HG03139 (cell line): ENCODE data around the gene MTG1.

Experiments
- ATAC-seq: cut with Tn5 transposase; IDR thresholded peaks from one replicate; pipeline ENCODE4 v1.9.1; 2021; ENCODE audit not compliant: unreplicated experiment

The MTG1 gene

DNA sequence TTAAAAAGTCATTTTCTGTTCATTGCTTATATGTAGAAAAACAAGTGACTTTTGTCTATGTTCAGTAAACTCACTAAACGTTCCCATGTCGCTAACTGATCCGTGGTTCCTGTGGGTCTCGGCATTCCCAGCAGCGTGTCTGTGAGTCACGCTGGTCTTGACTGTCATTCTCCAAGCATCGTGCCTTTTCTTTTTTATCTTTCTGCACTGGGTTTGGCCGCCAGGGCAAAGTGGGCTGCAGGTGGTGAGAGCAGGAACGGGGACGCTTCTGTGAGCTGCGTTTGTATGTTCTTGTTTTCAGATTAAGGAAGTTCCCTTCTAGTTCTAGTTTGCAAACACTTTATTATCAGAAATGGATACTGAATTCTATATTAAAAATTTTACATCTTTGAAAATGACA is 53.0 kb downstream of the MTG1 start:
- no peak for ATAC-seq

DNA sequence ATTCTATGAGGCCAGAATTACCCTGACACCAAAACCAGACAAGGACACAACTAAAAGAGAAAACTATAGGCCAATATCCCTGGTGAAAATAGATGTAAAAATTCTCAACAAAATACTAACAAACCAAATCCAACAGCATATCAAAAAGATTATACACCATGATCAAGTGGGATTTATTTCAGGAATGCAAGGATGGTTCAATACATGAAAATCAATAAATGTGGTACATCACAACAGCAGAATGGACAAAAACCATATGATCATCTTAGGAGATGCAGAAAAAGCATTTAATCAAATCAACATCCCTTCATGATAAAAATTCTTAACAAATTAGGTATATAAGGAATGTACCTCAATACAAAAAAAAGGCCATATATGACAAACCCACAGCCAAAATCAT is 54.2 kb downstream of the MTG1 start:
- ATAC-seq: no peak

DNA sequence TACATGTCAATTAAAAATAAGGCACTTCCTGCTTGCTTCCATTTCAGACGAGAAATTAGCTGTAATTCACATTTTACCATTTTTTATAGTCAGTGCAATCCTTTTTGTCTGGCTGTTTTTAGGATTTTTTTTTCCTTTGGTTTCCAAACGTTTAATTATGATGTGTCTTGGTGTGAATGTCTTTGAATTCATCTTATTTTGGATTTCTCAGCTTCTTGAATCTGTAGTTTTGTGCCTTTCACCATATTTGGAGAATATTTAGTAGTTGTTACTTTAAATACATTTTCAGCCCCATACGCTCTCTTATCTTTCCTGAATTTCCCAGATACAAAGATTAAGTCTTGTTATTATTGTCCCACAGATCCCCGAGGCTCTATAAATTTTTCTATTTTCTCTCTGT is 57.4 kb downstream of the MTG1 start:
- no peak for ATAC-seq

DNA sequence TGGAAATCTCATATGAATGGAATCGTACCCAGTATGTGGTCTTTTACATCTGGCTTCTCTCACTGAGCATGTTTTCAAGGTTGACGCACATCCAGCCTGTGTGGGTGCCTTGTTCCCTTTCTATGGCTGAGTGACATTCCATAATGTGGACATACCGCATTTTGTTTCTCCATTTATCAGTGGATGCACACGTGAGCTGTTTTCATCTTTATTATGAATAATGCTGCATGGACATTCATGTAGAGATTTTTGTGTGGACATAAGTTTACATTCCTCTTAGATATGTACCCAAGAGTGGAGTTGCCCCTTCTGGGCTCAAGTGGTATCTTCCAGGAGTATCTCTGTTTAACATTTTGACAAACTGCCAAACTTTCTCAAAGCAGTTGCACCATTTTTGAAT is 58.5 kb downstream of the MTG1 start:
- no peak for ATAC-seq

DNA sequence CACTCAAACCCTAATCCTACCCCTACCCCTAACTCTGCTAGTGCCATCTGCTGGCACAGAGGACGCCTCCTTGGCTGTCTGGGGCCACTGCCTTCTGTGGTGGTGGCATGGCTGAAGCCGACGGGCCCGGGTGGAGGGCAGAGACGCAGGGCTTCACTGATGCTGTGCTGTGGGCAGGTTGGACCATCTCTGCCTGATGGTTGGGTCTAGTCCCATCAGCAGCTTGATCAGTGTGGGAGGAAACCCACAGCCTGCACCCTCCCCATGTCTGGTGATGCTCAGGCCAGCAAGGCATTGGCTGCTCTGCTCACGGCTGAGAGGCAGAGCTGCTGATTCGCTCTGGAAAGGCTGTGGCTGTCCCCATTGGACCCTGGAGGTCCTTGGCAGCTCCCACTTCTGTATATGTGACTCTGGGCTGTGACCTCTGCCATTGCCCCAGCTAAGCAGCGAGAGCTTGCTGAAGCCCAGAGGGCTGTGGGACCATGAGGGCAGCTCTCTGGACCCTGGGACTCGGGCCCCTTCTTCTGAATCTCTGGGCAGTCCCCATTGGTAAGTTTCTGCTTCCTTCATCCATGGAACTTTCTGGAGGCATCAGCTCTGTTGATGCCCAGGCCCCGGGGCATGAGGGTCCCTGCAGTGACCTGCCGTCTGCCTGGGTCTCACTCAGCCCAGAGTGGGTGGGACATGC is 59.7 kb downstream of the MTG1 start, which contains the start of gene SCART1:
Gene SCART1 (plus strand): TSS at position 430 of the 688 bp plus-strand sequence. CDS start 53 bp downstream, at position 483.
- ATAC-seq: no peak

DNA sequence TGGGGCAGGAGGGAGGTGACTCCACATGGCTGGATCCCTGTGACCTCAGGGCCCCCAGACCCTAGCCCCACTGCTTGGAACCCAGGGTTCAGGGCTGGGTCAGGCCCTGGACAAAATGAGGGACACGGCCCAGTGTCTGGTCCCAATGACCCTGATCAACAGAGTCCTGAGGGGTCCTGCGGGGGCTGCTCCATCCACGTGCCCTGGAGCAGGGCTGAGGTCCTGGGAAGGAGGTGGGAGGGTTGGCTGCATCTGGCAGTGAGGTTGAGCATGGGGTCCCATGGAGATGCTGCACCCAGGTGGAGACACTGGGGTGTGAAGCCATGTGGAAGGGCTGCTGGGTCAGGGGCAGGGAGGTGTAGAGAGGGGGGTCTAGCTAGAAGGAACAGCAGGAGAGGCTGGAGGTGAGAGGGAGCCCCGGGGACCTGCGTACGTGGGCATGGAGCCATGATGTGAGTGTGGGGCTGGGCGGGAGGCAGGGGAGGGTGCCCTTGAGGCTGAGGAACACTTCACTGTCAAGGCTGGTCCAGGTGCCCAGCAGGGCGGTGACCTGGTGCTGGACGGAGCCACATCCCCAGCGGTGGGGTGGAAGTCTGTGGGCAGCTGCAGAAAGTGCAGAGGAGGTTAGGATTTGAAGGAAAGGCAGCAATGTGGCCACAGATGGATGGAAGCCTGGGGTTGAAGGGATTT is 60.4 kb downstream of the MTG1 start:
- no peak for ATAC-seq

DNA sequence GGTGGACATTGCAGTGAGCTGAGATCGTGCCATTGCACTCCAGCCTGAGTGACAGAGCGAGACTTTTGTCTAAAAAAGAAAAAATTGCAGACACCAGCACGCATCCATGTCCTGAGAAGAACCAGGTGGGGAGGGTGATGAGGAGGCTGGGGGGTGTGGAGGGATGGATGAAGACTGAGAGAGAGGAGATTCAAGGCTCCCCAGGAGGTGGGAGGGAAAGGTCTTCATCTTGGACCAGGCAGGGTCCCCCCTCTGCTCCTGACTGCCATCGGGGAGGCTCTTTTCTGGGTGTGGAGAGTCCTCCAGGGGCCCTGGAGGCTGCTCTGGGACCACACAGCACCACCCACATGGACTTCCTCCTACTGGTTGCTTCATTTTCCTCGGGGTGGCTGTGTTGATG is 61.2 kb downstream of the MTG1 start:
- ATAC-seq: no peak

DNA sequence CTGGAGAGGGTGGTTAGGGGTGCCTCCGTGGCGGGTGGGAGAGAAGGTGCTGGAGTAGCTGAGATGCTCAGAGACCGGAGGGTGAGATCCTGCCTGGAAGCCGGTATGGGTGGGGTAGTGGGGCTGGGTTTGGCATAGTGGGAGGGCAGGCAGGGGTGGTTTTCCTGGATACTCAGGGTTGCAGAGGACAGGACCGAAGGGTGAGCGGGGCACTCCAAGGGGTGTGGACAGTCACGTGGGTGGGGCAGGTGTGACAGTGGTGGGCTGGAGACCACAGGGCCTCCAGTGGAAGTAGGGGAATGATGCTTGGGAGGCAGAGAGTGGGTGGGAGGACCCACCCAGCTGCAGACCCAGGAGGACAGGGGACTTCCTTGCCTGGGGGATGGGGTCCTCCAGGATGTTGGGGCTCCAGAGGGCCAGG is 61.7 kb downstream of the MTG1 start:
- ATAC-seq: no peak

DNA sequence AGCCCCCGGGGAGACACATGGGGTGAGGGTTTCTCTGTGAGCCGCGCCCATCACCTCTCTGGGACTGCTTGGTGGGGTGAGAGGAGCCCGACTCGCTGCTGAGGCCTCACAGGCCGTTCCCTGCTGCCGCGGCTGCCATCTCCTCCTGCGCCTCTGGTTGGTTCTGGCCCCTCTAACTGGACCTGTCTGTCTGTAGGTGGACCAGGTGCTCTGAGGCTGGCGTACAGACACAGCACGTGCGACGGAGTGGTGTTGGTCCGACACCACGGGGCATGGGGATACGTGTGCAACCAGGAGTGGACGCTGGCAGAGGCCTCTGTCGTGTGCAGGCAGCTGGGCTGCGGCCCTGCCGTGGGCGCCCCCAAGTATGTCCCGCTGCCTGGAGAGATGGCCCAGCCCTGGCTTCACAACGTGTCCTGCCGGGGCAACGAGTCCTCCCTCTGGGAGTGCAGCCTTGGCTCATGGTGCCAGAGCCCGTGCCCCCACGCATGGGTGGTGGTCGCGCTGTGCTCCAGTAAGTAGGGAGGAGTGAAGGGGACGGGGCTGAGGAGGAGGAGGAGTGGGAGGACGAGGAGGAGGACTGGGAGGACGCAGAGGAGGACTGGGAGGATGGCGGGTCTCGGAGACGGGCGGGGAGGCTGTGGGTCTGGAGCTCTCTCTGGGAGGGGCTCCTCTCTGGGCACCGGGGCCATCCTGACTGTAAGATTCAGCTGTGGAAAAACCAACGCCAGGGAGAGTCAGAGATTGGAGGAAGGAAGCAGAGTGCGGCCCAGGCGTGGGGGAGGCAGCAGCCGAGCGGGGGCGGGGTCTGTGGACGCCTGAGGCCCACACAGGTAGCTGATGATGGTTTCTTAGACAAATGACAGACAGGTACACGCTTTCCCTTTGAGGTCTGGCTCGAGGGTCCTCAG is 62.3 kb downstream of the MTG1 start:
- no peak for ATAC-seq

DNA sequence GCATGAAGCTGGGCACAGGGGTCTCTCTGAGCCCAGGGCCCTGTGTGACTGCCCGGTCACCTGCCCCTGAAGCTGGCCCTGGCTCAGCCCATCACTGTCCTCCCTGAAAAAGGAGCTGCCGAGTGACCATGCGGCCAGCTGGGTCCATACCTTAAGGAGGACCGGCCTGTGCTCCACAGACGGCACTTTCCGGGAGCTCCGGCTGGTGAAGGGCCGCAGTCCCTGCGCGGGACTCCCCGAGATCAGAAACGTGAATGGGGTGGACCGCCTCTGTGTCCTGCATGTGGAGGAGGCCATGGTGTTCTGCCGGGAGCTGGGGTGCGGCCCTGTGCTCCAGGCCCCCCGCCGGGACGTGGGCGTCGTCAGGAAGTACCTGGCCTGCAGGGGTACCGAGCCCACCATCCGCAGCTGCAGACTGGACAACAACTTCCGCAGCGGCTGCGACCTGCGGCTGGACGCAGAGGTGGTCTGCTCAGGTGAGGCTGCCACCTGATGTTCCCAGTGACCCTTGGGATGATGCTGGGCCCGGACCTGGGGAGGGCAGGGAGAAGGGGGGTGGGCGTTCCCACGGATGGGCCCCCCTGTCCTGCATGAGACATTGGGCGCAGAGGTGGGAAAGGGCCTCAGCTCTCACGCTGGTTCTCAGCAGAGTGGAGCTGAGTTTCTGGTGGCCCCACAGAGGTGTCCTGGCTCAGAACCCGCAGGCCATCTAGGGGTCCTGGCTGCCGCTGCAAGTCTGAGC is 63.3 kb downstream of the MTG1 start:
- ATAC-seq: no peak

DNA sequence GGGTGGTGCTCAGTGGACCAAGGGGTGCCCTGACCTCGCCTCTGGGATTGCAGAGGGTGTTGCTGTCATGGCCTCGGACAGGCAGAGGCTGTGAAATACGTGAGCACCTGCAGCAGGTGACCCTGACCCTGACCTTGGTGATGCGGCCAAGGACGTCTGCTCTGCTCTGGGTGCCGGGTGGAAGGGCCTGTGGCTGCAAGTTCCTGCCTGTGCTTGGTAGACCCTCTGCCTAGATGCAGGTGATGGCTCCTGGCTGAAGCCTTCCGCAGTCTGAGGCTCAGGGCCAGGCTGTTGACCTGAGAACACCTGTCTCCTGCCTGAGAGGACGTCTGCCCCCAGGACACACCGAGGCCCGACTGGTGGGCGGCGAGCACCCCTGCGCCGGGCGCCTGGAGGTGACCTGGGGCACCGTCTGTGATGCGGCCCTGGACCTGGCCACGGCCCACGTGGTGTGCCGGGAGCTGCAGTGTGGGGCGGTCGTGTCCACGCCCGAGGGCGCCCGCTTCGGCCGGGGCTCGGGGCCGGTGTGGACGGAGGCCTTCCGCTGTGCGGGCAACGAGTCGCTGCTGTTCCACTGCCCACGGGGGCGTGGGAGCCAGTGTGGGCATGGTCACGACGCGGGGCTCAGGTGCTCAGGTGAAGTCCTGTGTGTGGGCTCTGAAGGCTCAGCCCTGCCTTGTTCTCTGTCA is 64.2 kb downstream of the MTG1 start:
- no peak for ATAC-seq

DNA sequence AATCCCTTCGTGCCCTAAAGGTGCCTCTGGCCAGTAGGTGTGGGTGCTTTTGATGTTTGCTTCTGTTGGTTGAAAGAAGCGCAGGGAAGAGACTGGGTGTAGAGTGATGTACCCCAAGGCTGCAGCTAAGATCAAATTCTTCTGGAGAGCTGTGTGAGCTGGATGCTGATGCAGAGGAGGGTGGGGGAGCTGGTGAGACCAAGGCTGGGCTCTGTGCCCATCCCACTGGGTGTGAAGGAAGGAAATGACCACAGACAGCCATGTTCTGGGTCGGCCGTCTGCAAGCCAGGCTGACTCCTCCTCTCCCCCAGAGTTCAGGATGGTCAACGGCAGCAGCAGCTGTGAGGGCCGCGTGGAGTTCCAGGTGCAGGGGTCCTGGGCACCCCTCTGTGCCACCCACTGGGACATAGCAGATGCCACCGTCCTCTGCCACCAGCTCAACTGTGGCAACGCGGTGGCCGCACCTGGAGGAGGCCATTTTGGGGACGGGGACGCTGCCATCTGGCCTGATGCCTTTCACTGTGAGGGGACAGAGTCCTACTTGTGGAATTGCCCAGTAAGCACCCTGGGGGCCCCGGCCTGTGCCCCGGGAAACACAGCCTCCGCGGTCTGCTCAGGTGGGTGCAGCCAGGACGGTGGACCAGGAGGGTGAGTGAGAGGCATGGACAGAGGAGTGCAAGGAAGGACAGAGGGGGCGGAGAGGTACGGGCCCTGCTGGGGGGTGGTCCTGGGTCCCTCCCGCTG is 64.9 kb downstream of the MTG1 start:
- no peak for ATAC-seq

DNA sequence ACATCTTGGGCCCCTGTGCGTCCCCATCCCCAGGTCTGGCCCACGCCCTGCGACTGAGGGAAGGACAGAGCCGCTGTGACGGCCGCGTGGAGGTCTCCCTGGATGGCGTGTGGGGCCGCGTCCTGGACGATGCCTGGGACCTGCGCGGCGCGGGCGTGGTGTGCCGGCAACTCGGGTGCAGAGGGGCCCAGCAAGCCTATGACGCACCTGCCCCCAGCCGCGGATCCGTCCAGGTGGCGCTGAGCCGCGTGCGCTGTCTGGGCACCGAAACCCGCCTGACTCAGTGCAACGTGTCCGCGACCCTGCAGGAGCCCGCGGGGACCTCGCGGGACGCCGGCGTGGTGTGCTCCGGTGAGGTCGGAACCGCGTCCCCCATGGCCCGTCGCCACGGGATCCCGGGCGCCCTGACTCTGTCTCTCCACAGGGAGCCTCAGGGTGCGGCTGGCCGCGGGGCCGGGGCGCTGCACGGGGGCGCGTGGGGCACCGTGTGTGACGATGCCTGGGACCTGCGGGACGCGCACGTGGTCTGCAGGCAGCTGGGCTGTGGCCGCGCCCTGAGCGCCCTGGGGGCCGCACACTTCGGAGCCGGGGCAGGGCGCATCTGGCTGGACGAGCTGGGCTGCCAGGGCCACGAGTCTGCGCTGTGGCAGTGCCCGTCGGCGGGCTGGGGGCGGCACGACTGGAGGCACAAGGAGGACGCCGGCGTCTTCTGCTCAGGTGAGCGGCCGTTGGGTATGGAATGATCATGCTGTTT is 65.7 kb downstream of the MTG1 start:
- no peak for ATAC-seq

DNA sequence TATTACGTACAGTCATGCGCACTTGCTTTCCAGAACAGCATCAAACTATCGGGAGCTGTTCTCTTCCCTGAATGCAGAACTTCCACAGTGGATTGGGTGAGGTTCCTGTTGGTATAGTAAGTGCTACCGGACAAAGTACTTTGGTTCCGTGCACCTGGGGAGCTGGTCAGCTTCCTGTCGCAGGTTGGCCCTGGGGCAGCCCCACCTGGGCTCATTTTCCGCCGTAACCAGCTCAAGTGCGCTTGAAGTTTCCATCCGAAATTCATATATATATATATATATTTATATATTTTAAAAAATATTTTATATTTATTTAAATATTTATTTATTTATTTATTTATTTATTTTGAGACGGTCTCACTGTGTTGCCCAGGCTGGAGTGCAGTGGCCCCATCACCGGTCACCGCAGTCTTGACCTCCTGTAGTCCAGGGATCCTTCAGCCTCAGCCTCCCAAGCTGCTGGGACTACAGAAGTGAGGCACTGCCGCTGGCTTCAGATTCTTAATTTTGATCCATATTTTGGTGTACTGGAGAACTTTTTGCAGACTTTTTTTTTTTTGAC is 66.3 kb downstream of the MTG1 start:
- ATAC-seq: no peak

DNA sequence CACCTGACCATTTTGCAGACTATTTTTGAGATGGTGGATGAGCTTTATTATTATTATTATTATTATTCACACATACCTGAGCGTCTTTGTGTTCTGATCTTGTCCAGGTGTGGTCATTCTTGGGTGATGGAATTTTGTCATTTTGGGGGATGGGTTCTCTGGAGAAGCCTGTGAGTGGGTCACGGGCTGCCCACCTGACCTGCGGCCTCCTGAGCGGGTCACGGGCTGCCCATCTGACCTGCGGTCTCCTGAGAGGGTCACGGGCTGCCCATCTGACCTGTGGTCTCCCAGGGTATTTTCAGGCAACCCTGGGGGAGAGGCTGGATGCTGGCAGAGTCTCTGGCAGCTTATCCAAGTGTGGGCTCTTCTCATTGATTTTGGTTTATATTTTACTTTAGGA is 67.1 kb downstream of the MTG1 start:
- ATAC-seq: no peak

DNA sequence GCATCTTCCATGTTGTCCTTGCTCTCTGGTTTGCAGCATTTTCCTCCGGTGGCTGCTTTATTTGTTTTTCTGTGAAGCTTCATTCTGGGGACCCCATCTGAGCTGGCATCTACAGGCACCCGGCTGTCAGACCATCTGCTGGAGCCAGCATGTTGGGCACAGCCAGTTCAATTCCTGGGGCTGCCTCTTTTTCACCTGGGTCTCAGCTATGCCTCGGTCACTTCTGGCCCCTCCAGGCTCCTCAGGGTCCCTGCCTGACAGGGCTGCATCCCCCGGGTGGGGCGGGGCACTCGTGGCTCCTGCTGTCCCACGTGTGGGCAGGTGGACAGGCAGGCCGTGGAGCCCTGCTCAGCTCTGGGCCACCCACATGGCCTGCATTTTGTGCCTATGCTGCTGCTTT is 67.9 kb downstream of the MTG1 start:
- no peak for ATAC-seq

DNA sequence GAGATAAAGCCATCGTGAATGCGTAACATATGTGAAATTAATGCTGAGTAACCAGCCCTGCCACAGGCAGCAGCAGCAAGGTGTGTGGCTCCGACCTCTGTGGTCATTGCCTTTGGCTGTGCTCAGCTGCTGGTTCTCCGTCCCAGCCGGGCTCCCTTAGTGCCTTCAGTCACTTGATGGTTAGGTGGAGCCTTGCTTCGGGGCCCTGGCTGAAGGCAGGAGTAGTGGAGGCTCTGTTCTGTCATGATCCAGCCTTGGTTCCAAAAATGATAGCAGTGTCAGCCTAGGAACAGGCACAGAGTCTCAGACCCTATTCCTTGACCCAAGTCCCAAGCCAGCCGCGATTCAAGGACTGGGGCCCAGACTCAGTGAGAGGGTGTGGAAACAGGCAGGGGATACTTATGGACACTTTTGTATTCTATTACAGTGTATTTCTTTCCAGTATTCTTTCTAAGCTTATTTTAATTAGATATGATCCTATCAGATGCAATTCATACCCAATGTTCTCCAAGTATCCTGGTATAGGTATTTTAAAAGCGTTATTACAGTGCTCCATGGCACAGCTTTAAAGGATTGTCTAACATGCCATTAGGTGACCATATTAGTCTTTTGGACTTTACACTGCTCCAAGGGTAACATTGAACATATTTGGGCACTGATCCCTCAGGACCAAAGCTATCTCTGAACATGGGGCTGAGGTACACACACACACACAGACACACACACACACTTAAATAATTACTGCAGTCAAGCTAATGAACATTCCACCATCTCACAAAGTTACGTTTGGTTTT is 68.8 kb downstream of the MTG1 start:
- ATAC-seq: no peak

DNA sequence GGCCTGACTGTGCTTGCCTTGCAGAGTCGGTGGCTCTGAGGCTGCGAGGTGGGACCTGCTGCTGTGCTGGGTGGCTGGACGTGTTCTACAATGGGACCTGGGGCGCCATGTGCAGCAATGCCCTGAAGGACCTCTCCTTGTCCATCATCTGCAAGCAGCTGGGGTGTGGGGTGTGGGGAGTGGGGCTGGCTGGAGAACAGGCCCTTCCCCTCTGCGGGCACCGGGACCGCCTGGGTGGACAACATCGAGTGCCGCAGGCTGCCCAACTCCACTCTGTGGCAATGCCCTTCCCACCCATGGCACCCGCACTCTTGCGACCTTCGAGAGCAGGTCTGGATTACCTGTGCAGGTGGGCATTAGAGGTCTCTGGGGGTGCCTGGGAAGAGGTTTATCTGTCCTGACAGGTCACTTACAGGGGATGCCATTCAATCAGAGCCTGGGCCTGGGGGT is 70.7 kb downstream of the MTG1 start:
- no peak for ATAC-seq
